ENCODE data around the gene CYP26C1.

The CYP26C1 gene

DNA sequence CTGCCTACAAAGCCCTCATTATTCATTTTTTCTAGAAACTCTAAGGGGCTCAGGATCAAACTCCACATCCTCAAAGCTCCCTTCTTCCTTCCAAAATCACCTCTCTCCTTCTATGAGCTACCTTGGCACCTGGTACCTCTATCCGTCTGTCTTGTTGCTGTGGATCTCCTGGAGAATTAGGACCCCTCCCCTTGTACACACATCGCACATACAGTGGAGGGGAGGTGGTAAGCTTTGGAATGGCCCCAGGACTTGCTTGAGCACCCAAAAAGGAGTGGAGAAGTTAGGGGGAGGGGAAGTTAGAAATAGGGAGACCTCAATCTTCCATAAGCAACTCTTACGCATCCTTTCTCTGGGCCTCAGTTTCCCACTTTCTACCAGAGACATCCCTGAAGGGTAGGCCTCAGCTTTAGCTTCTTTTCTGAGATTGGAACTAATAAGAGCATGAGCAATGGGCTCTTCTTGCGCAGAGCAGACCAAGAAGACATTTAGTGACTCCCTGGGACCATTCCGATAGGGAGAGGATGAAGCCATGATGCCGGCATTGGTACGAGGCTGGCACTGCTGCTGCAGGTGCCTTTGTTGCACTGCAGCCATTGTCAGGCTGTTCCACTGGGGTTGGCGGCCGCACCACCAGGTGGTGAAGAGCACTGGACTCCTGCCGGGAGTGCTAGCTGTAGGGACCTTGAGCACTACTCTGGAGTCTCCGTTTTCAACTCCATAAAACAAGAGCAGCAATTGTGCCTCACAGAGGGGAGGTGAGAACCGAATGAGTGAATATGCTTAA, 4.5 kb downstream of the CYP26C1 start:
- DNase-seq: no peak

DNA sequence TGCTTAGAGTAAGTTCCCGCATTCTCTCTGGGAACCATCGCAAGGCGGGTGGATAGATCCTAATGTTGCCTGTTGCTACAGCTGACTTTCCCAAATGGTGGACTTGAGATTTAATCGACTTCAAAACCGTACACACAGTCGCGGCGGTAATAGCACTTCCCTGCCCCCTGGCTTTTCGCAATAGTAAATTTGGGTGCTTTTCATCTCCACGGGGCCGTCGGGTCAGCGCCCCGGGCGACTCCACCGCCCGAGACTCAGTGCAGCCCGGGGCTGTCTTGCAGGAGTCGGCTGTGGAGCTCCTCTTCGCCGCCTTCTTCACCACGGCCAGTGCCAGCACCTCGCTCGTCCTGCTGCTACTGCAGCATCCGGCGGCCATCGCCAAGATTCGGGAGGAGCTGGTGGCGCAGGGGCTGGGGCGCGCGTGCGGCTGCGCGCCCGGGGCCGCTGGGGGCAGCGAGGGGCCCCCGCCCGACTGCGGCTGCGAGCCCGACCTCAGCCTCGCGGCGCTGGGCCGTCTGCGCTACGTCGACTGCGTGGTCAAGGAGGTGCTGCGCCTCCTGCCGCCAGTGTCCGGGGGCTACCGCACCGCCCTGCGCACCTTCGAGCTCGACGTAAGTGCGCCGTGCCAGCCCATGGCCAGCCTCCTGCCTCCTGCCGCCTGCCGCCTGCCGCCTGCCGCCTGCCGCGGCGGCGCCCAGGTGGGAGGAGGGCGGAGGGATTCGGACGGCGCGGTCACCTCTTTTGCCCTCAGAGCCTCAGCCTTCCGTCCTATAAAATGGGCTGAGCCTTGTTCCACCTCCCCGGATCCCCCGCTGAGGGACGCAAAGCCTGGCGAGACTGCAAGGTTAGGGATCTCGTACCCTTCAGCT, 5.3 kb downstream of the CYP26C1 start:
- no peak for DNase-seq

- no peak for DNase-seq
Measured at GRCh38 chr10:93066544-93066913, 5.9 kb downstream of the CYP26C1 start.

- no peak for DNase-seq
Measured at GRCh38 chr10:93067443-93068365, 7.1 kb downstream of the CYP26C1 start.

- DNase-seq: no peak
Measured at GRCh38 chr10:93068411-93069244, 8.0 kb downstream of the CYP26C1 start.

- no peak for DNase-seq
Measured at GRCh38 chr10:93069245-93069561, 8.6 kb downstream of the CYP26C1 start.

GRCh38 chr10:93070378-93071176, 10.0 kb downstream of the CYP26C1 start:
- DNase-seq: no peak

DNA sequence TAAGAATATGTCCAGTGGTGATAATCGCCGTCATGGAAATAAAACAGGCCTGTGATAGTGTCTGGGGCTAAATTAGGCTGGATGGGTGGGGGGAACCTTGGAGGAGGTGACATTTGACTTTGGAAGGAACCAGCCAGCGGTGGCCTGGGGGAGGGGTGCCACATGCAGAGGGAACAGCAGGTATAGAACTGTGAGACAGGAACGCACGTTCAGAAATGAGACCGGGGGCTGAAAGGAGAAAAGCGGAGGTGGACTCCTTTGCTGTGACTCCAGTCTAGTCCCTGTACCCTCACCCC, 10.5 kb downstream of the CYP26C1 start:
- no peak for DNase-seq

DNA sequence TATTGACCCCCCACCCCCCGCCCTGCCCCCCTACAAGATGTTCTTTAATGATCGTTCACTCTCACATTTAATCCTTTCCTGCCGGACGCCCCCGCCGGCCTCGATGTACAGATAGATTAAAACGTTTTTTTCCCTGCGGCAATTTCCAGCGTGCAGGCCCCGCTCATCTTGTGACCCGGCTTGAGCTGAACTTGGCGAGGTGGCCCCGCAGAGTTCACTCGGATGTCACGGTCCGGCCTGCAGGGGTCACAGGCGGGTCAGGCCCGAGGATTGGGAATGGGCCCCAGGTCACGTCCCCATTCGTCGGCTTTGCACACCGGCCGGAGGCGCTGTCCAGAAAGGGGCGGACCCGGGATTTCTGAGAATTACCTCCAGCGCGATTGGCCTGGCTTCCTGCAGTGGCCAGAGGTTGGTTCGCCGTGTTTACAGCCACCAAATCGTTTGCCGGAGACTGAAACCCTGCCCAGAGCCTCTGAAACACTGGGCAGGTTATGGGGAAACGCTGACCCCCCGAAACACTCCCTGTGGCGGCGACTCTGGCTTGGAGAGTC, 11.2 kb downstream of the CYP26C1 start:
- DNase-seq: no peak

DNA sequence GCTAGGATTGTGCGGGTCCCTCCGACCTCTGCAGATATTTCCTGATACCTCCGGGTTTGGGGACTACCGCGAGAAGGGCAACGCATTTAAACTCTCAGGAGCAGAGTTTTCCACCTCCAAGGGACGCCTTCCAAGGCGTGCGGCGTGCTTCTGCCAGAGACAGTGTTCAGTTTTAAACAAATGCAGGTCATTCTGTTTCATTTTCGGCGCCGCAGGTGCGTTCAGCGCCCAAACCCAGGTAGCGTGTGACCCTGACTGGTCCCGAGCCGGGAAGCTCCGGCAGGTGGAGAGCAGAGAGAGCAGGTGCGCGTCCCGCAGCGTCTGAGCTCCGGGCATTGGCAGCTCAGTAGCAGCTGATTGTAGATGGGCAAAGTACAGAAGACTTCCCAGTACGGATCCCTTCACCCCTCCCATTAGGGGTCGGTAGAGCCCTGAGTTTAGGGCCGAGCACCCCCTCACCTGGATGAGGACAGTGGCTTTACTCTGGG, 11.7 kb downstream of the CYP26C1 start:
- DNase-seq: no peak

DNA sequence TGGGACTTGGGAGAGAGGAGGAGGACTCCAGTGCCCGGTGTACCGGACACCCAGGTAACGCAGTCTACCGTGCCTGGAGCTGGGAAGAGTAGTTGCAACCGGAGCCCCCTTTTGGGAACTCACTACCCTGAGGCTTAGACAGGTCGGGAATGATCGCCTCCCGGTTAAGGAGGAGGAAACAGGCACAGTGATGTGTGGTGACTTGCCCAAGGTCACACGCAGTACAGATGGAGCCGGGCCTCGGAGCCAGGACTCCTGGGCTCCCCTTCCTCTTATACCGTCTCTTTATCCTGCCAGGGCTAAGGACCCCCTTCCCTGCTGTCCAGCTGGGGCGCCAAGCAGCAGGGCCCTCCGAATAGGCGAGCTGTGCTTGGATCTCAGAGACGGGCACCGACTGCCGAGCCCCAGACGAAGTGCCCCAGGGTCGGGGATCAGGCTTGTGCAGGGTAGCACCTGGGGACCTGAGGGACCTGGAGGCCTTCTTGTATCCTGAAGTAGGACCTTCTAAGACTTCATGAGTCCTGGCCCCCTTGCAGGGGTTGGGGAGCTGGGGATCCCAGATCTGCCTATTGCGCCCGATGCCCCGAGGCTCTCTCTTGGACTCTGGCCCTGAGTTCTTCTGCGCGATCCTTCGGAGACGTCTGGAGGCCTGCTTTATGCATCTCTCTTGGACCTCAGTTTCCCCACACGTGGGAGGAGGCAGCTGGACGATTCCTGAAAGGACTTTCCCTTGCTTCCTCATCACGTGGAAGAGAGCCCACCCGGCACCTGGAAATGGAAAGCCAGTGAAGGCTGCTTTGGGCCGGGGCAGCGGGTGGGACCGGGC, 12.3 kb downstream of the CYP26C1 start:
- no peak for DNase-seq

DNA sequence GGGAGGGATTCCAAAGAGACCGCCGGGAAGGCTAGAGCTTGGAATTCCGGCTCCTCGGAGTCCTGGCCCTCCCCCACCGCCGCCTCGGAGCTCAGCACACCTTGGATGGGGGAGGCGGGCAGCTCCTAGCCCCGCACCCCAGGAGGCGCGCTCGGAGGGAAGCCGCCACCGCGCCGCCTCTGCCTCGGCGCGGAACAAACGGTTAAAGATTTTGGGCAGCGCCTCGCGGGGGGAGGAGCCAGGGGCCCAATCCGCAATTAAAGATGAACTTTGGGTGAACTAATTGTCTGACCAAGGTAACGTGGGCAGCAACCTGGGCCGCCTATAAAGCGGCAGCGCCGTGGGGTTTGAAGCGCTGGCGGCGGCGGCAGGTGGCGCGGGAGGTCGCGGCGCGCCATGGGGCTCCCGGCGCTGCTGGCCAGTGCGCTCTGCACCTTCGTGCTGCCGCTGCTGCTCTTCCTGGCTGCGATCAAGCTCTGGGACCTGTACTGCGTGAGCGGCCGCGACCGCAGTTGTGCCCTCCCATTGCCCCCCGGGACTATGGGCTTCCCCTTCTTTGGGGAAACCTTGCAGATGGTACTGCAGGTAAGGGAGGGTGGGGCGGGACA, 13.0 kb downstream of the CYP26C1 start, which contains the start of gene CYP26A1:
Gene CYP26A1 (plus strand): TSS at position 355 of the 608 bp plus-strand sequence. CDS start 42 bp downstream, at position 397.
- DNase-seq: no peak

DNA sequence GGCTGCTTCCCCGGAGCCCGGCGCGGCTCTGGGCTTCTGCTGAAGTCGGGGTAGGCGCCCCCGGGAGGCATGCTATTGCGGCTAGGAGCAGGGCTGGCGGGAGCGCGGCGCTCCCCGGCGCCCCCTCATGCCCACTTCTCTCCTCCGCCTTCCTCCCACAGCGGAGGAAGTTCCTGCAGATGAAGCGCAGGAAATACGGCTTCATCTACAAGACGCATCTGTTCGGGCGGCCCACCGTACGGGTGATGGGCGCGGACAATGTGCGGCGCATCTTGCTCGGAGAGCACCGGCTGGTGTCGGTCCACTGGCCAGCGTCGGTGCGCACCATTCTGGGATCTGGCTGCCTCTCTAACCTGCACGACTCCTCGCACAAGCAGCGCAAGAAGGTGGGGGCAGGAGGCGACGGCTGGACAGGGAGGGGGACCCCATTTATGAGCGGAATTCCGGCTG, 13.6 kb downstream of the CYP26C1 start:
- no peak for DNase-seq

GRCh38 chr10:93074597-93075368, 14.2 kb downstream of the CYP26C1 start:
- DNase-seq: no peak

- no peak for DNase-seq
Measured at GRCh38 chr10:93075369-93076221, 15.0 kb downstream of the CYP26C1 start.

DNA sequence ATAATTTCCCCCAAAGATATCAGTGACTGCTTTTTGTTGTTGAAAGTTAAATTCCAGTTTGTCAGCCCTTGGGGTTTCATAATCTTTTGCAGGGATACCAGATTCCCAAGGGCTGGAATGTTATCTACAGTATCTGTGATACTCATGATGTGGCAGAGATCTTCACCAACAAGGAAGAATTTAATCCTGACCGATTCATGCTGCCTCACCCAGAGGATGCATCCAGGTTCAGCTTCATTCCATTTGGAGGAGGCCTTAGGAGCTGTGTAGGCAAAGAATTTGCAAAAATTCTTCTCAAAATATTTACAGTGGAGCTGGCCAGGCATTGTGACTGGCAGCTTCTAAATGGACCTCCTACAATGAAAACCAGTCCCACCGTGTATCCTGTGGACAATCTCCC, 16.3 kb downstream of the CYP26C1 start:
- DNase-seq: no peak

DNA sequence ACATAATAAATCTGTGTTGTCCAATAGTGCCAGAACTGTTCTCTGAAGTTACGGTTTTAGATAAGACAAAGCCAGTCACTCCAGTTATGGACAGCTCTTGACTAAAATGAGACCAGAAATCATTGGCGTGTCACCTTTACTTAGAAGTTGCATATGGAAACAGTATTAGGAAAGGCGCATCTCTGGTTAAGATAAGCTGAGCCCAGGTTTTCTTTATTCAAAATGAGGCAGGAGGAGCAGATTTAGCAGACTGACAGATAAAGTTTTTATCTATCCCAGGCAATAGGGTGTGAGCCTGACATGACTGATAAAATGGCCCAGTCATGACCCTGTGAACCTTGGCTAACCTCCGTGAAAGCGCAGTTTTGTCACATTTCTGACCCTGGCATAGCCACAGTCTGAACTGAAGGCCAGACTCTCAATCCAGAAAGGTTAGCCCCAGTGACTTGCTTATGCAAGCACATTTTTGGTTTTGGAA, 17.3 kb downstream of the CYP26C1 start:
- no peak for DNase-seq
